Tibial nerve (tissue), 4 donors: ENCODE measurements around the gene ISM1.

ENCODE experiments used
- CTCF ChIP-seq, 5 experiments: fragments of 200-600 bp in 3 of 5; fragments of 450-650 bp in 2 of 5; sonication (generic) in 3 of 5; IDR thresholded peaks; one replicate each; pipeline ENCODE4 v1.5.1; 2016 to 2019; ENCODE audit warnings: antibody characterized with exemption in 5 of 5, mild to moderate bottlenecking in 3 of 5, moderate library complexity in 2 of 5
- EP300 ChIP-seq, 2 donors: sonication (generic); formaldehyde crosslinking; IDR thresholded peaks; one replicate each; pipeline ENCODE4 v1.6.1; 2017; ENCODE audit warnings: antibody characterized with exemption in 2 of 2, mild to moderate bottlenecking in 1 of 2
- POLR2A ChIP-seq, 2 donors: fragments of 450-650 bp; IDR thresholded peaks; one replicate each; pipeline ENCODE4 v1.6.1; 2017; ENCODE audit warnings: antibody characterized with exemption in 2 of 2, mild to moderate bottlenecking in 2 of 2, moderate library complexity in 2 of 2

DNA sequence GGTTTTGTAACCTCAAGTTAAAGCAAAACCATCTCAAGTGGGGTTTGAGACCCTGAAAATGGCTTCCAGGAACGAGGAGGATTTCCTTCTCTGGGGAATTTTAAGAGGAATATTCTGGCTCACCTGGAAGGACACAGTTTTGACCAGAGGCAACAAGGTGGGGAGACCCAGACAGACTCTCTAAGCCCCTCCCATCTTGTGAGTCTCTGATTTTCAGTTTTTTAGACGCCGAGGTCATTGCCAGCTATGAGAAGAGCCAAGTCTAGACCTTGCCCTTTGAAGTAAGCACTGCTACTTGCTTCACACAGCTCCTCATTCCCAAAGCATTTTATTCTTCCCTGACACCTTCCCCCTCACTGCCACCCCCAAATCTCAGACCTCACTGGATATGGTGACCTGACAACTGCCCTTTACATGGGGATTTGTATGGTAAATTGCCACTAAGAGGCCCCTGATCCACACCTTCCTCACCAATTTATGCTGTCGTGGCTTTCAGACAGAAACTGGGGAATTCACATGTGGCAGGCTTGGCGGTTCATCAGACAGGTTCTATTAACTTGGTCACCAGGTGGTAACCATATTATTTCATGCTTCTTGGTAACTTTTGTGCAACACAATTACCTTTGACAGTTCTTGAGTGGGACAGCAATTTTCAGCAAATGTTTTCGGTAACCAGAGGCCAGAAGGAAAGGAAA lies 116.2 kb downstream of the ISM1 start:
- TF ChIP-seq POLR2A (IDR thresholded peaks at IDR 0.05) (no peak), CTCF (IDR thresholded peaks at IDR 0.05) (no peak), EP300 (IDR thresholded peaks at IDR 0.05) (no peak)
